ENCODE measurements around the gene EMD.

DNA sequence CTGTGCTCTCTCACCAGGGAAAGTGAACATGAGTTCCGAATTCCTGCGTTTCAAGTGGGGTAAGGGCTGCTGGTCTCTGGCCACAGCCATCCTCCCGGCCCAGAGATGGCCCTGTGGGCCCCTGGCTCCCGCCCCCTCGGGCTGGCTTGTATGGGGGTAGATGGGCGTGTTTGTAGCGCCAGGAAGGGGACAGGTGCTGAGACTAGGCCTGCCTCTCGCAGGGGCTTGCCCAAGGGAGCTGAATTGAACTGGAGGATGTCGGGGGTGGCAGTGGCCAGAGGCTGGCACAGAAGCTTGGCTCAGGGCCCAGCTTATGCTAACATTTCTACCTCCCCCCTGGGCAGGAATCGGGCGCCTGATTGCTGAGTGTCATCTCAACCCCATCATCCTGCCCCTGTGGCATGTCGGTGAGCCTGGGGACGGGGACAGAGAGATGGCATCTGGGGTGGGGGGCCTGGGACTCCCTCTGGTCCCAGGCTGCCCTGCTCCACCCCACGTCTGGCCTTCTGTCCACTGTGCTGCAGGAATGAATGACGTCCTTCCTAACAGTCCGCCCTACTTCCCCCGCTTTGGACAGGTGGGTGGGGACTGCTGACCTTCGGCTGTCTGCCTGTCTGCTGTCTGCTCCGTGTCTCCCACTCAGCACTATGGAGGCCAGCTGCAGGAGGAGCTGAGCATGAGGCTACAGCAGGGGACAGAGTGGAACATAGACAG lies 40.8 kb downstream of the EMD start:
- TF ChIP-seq, protein P1, sequence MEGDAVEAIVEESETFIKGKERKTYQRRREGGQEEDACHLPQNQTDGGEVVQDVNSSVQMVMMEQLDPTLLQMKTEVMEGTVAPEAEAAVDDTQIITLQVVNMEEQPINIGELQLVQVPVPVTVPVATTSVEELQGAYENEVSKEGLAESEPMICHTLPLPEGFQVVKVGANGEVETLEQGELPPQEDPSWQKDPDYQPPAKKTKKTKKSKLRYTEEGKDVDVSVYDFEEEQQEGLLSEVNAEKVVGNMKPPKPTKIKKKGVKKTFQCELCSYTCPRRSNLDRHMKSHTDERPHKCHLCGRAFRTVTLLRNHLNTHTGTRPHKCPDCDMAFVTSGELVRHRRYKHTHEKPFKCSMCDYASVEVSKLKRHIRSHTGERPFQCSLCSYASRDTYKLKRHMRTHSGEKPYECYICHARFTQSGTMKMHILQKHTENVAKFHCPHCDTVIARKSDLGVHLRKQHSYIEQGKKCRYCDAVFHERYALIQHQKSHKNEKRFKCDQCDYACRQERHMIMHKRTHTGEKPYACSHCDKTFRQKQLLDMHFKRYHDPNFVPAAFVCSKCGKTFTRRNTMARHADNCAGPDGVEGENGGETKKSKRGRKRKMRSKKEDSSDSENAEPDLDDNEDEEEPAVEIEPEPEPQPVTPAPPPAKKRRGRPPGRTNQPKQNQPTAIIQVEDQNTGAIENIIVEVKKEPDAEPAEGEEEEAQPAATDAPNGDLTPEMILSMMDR (IDR thresholded peaks at IDR 0.05; ENCODE audit: low read length) = no peak
- TF ChIP-seq EZH2 (optimal IDR thresholded peaks at IDR 0.05; ENCODE audit: low read depth, low read length) = no peak

Measured in MM.1S (cell line).